ENCODE measurements around the gene XIRP2.

XIRP2 gene

DNA sequence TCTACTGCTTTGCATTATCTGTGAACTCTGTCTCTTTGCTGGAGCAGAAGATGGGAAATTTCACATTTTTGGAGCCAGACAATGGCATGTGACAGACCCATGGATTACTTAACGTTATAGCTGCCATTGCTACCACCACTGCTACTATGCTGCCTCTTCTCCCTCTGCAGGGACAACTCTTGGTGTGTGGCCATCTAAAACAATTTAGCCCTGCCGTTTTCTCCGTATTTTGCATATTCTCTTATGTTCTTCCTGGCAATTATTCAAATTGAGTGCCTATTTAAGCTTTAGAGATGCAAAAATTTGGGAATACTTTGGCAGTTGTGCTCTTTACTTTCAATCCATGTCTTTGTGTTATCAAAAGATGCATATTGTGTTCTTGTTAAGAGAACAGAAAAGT is 386.8 kb downstream of the XIRP2 start:
- no peak overlapping the region for H3K4me3 ChIP-seq (replicated peaks; ENCODE audit: low read depth, low read length)
- TF ChIP-seq, protein P1, sequence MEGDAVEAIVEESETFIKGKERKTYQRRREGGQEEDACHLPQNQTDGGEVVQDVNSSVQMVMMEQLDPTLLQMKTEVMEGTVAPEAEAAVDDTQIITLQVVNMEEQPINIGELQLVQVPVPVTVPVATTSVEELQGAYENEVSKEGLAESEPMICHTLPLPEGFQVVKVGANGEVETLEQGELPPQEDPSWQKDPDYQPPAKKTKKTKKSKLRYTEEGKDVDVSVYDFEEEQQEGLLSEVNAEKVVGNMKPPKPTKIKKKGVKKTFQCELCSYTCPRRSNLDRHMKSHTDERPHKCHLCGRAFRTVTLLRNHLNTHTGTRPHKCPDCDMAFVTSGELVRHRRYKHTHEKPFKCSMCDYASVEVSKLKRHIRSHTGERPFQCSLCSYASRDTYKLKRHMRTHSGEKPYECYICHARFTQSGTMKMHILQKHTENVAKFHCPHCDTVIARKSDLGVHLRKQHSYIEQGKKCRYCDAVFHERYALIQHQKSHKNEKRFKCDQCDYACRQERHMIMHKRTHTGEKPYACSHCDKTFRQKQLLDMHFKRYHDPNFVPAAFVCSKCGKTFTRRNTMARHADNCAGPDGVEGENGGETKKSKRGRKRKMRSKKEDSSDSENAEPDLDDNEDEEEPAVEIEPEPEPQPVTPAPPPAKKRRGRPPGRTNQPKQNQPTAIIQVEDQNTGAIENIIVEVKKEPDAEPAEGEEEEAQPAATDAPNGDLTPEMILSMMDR (IDR thresholded peaks at IDR 0.05; ENCODE audit: low read depth, low read length, missing control alignments): no peak
- DNase-seq (ENCODE audit: extremely low read depth, low read depth): no peak

DNA sequence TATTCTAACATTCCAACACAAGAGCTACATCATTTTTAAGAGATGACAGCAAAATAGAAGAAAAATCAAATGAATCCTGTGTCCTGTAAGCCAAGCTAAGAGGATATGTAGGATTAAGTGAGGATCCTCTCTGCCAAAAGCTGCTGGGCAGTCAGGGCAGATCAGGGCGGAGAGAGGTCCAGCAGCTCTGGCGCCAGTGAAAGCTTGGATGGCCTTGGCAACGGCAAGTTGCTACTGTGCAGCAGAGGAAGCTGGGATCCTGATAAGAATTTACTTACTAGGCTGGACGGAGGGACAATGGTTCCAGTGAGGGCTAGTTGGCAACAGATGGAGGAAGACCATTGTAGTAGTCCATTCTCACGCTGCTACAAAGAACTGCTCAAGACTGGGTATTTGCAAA is 391.5 kb downstream of the XIRP2 start:
- TF ChIP-seq, protein P1 (IDR thresholded peaks at IDR 0.05; ENCODE audit: low read depth, low read length, missing control alignments): no peak
- DNase-seq (ENCODE audit: extremely low read depth, low read depth): no peak
- no peak overlapping the region for H3K4me3 ChIP-seq (replicated peaks; ENCODE audit: low read depth, low read length)

- no peak overlapping the region for H3K4me3 ChIP-seq (replicated peaks; ENCODE audit: low read depth, low read length)
- TF ChIP-seq, protein P1 (IDR thresholded peaks at IDR 0.05; ENCODE audit: low read depth, low read length, missing control alignments): no peak
- DNase-seq (ENCODE audit: extremely low read depth, low read depth): no peak
These were observed 398.9 kb downstream of the XIRP2 start for GRCh38 chr2:167287212-167287611.

- TF ChIP-seq, protein P1 (IDR thresholded peaks at IDR 0.05; ENCODE audit: low read depth, low read length, missing control alignments): no peak
- DNase-seq (ENCODE audit: extremely low read depth, low read depth): no peak
- no peak overlapping the region for H3K4me3 ChIP-seq (replicated peaks; ENCODE audit: low read depth, low read length)
These were observed 401.6 kb downstream of the XIRP2 start for GRCh38 chr2:167289651-167290410.

DNA sequence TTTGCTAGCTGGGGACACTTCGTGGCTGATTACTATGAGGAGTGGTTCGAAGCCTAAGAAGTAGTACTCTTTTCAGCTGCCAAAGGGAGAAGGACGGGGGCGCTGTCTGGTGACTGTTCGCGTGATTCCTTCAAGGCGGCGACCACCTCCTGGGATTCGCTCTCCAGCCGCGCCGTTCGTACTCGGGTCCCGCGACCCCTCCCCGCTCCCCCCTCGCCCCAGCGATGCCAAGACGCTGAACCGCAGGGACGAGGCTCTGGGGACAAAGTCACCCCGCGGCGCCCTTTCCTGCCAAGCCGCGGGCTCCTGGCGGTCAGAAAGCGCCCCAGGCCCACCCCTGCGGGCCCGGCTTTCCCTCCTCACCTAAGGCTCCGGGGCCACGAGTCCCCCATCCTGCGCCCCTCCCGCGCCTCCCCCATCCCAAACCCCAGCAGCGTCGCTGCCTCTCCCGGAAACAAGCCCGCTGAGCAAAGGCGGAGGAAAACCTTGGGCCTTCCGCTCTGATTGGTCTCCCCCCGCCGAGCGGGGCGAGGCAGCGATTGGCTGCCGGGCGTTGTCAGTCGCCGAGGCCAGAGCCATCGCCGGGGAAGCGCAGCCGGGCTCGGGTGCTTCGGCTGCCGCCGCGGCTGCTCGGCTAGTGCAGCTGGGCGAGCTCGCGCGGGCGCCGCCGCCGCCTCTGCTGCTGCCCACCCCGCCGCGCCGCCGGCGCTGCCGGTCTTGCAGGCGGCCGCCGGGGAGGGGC is 404.3 kb downstream of the XIRP2 start, which contains the start of gene B3GALT1:
Gene B3GALT1, plus strand, starts transcription at position 572 of the 742 bp plus-strand sequence.
- H3K4me3 ChIP-seq (replicated peaks; ENCODE audit: low read depth, low read length): peak within 1 kb of the TSS; percentile 54
- TF ChIP-seq, protein P1 (IDR thresholded peaks at IDR 0.05; ENCODE audit: low read depth, low read length, missing control alignments): no peak
- peak; percentile 53 for DNase-seq (ENCODE audit: extremely low read depth, low read depth)

DNA sequence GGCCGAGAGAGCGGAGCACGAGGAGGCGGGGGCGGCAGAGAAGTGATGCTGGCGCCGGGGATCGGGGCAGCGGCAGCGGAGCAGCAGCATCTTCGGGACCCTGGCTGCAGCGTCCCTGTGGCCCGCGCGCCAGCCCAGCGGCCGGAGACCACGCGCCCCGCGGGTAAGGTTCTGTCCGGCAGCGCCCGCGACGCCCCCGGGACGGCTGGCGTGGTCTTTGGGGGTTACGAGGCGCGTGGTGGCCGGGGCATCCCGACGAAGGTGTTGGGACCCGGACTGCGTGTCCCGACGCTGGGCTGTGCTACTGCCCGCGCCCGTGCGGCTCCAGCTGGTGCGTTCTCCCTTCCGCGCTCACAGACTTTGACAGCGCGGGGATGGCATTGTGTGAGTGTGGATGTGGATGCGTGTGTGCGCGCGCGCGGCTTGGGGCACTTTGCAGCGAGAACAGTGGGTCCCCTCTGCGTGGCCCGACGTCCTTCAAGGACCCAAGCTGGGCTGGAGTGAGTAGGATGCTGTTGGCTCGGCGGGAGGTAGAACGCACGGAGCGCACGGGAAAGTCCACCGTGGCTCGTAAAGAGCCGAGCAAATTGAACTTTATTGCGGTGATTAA is 405.0 kb downstream of the XIRP2 start:
- TF ChIP-seq, protein P1 (IDR thresholded peaks at IDR 0.05; ENCODE audit: low read depth, low read length, missing control alignments): no peak
- no peak for DNase-seq (ENCODE audit: extremely low read depth, low read depth)
- peak overlapping the region; percentile 54 for H3K4me3 ChIP-seq (replicated peaks; ENCODE audit: low read depth, low read length)

Measured in HFF-Myc (cell line).